Amniotic stem cell (primary cell): ENCODE data around the gene PPDPF.

Experiments
- DNase-seq: peaks from one replicate; lab custom pipeline; 2025; lab: John Stamatoyannopoulos, UW

Gene PPDPF

DNA sequence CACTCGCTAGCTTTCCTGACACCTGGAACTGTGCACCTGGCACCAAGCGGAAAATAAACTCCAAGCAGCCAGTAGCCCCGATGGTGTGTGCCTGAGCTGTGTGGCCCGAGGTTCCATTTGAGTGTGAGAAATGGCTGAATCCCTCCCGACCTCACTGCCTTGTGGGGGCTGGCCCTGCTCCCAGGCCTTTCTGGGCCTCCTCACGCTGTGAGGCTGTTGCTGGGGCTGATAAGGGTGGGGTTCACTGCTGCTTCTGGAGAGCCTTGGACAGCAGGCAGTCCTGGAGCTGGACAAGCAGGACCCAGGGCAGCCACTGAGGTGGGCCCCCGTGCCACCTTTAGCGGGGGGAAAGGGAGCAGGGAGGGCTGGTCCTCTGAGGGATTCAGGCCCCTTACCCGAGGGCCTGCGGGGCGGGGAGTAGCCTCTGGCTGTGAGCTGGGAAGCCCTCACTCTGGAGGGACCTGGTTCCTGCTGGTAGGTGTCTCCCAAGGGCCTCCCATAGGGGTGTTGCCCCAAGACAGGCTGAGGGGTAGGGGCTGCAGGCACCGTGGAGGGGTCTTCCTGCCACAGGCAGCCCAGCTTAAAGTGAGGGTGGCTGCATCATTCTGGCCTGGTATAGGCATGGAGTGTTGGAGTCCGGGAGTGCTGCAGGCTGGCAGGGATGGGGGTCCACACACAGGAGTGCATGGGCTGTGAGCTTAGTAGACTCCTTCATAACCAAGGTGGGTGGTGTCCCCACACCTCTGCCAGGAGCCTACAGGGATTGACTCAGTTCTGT lies 1.7 kb downstream of the PPDPF start:
- no peak for DNase-seq

- no peak for DNase-seq
These were observed 2.5 kb downstream of the PPDPF start for GRCh38 chr20:63522981-63523611.

GRCh38 chr20:63525185-63525584 lies 4.6 kb downstream of the PPDPF start:
- no peak for DNase-seq

DNA sequence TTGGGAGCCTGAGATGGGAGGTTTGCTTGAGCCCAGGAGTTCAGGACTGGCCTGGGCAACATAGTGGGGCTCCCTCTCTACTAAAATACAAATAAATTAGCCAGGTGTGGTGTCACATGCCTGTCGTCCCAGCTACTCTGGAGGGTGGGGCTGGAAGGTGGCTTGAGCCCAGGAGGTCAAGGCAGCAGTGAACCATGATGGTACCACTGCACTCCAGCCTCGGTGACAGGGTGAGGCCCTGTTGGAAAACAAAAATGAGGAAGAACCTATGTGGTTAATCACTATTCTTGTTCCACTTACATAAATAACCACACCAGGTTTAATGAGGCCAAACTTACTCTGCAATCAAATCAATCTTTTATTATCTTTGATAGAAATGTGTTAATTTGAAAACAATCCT lies 5.4 kb downstream of the PPDPF start:
- DNase-seq = no peak

GRCh38 chr20:63527184-63527583 lies 6.6 kb downstream of the PPDPF start:
- DNase-seq = no peak

DNA sequence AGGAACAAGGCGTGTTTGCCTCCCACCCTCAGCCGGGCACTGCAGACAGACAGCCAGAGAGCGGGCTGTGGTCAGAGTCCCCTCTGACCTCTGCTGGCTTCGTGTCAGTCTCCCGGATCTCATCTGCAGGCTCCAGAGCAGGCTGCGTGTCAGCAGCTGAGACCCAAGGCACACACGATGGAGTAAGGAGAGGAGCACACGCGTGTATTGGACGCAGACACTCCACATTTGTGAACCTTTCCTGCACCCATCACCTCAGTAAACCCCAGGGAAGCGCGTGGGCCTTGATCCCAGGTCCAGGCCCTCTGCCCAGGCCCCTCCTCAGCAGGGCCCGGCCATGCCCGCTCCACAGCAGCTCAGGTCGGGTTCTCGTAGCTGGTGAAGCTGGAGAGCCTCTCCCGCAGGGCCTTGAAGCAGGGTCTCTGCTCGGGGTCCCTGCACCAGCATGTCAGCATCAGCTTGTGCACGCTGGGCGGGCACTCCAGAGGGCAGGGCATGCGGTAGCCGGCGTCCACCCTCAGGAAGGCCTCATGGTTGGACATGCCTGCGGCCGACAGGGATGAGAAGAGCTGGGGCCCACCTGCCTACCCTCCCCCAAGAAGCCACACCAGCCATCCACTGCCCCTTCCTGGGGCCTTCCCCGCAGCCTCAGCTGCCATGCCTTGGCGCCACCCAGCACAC lies 8.8 kb downstream of the PPDPF start:
- no peak for DNase-seq

GRCh38 chr20:63529861-63530787 lies 9.6 kb downstream of the PPDPF start:
- no peak for DNase-seq

GRCh38 chr20:63530788-63531160 lies 10.2 kb downstream of the PPDPF start:
- DNase-seq = no peak

- no peak for DNase-seq
These were observed 11.3 kb downstream of the PPDPF start for GRCh38 chr20:63531686-63532448.

DNA sequence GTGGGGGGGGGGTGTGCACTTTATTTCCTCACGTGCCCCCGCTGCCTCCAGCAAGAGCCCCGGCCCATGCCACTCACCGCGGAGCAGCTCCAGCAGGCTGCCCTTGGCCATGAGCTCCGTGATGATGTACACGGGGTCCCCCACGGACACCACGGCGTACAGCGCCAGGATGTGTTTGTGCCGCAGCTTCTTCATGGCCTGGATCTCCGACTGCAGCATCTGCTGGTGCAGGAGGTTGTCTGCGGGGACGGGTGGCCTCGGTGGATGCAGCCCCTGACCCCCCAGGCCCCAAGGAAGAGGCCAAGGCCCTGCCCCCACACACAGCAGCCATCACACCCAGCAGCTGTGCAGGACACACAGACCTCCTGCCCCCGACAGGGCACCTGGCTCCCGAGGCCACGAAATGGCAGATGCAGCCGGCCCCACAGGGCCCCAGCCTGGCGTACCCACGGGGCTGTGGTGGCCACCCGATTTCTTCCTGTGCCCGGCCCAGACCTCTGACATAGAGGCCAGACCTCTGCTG lies 11.9 kb downstream of the PPDPF start:
- no peak for DNase-seq

- no peak for DNase-seq
These were observed 12.8 kb downstream of the PPDPF start for GRCh38 chr20:63533388-63533787.

DNA sequence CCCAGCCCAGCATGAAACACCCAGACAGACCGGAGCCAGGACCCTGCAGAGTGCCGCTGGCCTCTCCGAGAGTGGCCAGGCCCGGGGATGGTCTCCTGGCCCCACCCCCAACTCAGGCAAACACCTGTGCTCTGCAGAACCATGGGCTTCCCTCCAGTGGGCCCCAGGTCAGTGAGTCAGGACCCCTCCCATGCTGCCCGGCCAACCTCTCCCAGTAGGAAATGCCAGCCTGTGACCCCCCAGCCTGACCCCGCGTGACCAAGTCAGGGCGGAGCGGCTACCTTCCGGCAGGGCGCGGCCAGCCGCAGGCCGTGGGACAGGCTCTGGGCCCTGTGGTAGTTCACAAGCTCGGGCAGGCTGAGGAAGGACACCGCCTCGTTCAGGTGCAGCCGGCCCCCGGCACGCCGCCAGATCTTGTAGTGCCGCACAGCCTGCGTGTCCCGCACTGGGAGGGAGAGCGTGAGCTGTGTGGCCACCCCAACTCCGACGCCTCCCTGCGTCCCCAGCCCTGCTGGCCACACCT lies 13.4 kb downstream of the PPDPF start:
- DNase-seq = no peak

DNA sequence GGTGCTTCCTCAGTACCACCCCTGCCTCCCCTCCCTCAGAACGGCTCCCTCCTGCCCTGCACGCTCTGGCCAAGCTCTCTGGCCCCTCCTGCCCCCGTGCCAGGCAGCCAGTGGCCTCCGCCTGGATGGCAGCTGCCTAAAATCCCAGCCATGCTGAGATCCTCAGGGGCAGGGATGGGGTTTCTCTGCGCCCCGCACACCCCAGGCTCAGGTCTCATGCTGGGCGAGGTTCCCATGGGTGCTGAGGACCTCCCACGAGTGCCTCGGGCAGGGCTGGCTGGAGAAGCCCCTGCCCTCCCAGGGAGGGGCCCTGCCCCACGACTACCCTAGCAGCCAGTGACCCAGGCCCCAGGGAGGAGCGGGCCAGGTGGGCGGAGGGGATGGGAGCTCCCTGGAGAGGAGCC lies 13.9 kb downstream of the PPDPF start:
- no peak for DNase-seq

DNA sequence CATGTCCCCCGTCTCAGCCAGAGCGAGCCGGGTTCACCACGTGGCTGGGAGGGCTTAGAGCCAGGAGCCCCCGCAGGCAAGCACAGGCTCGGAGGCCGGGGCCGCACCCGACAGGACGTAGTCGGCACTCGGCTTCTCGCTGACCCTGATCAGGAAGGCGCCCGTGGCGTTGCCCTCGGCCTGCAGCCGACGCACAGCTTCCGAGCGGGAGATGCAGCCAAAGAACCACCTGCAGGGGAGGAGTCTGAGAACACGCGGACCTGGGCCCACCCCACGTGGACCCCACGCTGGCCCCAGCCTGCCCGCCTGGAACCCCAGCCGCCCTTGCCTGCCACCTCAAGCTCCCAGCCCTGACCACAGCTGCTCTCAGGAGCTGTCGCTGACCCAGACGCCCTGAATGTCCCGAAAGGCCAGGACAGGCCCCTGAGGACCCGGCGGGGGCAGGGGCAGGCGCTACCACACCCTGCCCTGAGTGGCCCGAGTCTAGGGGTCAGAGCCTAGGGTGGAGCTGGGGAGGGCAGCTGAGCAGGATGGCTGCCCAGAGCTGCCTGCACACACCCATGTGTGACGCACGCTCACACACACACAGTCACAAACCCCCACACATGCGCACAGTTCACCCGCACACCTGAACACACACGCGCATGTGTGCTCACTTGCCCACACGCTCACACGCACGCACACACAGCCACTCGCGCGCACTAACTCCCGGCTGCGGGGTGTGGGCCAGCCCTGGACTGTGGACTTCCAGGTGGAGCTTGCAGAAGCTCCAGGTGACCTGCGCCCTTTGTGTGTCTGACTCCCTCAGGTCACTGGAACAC lies 14.5 kb downstream of the PPDPF start:
- DNase-seq = no peak

- no peak for DNase-seq
These were observed 15.8 kb downstream of the PPDPF start for GRCh38 chr20:63536241-63536977.

GRCh38 chr20:63536997-63537524 lies 16.5 kb downstream of the PPDPF start, which contains the start of gene PTK6:
Gene PTK6, minus strand, starts transcription at chr20:63537376. Its CDS starts 62 bp downstream, at chr20:63537314.
- DNase-seq = no peak

DNA sequence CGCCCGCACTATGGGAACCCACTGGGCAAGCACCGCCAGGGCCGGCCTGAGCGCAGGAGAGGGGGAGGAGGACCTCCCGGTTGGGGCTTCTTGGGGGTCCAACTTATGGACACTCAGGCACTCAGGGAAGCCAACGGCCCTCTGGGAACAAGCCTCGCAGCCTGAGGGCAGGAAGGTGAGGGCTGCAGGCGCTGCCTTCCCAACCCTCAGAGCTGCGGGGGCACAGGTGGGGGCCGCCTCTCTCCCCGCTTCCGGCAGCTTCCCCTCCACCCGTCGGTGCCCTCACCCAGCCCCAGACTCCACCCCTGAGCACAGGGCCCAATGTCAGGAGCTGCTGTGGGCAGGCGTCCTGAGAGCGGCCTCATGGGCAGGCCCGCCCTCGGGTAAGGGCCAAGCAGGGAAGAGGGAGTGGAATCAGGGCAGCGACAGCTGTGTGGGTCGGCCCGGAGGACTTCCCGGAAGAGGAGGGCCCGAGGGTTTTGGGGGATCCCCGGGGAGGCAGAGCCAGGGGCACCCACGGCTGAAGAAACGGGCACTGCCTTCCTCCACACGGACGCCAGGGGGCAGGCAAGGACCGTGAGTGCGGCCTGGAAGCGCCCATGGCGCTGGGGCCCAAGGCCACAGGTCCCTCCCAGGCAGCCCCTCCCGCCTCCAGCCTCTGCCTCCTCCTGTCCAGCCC lies 17.1 kb downstream of the PPDPF start:
- peak; percentile 89 for DNase-seq
